Neural progenitor cell (in vitro differentiated cells): Measurements from ENCODE around the gene RAB9A.

Experiments used
- EZH2 ChIP-seq: fragments of 200-600 bp; sonication (generic); IDR thresholded peaks from 2 replicates; pipeline ENCODE4 v1.6.1; 2017; ENCODE audit warnings: antibody characterized with exemption, mild to moderate bottlenecking, moderate library complexity
- EZH2phosphoT487 ChIP-seq: fragments of 200-600 bp; sonication (generic); IDR thresholded peaks from 2 replicates; pipeline ENCODE4 v1.6.1; 2017; ENCODE audit warnings: antibody characterized with exemption
- TF ChIP-seq, protein P1 (sequence below): fragments of 200-600 bp; sonication (generic); IDR thresholded peaks from 2 replicates; pipeline ENCODE4 v1.5.1; 2017; ENCODE audit warnings: antibody characterized with exemption, mild to moderate bottlenecking

DNA sequence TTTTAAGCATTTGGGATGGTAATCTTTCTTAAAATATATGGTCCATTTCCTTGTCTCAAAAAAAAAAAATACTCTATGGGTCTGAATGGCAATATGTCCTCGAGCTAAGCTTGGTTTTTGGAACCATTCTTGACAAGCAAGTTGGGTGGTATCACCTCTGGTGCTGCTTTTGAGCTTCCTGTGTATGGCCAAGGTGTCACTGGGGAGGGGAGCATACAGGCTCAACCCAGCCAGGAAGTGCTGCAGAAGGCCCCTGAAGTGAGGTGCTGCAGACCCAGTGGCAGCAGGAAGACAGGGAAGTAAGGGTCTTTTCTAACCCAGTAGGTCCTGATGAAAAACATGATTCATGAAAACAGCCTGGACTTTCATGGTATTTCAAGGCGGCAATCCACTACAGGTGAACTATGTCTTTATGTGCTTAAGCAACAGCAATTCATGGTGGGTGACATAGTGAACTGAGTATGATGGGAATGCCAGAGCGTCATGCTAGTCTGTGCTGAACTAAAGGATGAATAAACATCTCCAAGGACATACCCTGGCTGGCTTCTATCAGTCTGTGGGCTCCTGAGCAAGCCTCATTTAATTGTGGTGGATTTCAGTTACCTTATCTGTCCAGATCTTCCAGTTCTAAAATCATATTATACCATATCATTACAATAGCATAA is 30.4 kb downstream of the RAB9A start:
- TF ChIP-seq, protein P1, sequence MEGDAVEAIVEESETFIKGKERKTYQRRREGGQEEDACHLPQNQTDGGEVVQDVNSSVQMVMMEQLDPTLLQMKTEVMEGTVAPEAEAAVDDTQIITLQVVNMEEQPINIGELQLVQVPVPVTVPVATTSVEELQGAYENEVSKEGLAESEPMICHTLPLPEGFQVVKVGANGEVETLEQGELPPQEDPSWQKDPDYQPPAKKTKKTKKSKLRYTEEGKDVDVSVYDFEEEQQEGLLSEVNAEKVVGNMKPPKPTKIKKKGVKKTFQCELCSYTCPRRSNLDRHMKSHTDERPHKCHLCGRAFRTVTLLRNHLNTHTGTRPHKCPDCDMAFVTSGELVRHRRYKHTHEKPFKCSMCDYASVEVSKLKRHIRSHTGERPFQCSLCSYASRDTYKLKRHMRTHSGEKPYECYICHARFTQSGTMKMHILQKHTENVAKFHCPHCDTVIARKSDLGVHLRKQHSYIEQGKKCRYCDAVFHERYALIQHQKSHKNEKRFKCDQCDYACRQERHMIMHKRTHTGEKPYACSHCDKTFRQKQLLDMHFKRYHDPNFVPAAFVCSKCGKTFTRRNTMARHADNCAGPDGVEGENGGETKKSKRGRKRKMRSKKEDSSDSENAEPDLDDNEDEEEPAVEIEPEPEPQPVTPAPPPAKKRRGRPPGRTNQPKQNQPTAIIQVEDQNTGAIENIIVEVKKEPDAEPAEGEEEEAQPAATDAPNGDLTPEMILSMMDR = no peak
- TF ChIP-seq EZH2phosphoT487 (no peak), EZH2 (no peak)
